CD4-positive, alpha-beta T cell treated with Interleukin-17A for 1 hour (primary cell): ENCODE results near the gene CCDC15.
"Not testable (repeated sequence)": the region's sequence is repeated elsewhere in the genome, so short reads cannot be mapped to it uniquely, and the experiment has no call there.

ENCODE experiments used
- DNase-seq: peaks from one replicate; pipeline ENCODE4 v3.0.0-alpha.2; 2020

The CCDC15 gene

DNA sequence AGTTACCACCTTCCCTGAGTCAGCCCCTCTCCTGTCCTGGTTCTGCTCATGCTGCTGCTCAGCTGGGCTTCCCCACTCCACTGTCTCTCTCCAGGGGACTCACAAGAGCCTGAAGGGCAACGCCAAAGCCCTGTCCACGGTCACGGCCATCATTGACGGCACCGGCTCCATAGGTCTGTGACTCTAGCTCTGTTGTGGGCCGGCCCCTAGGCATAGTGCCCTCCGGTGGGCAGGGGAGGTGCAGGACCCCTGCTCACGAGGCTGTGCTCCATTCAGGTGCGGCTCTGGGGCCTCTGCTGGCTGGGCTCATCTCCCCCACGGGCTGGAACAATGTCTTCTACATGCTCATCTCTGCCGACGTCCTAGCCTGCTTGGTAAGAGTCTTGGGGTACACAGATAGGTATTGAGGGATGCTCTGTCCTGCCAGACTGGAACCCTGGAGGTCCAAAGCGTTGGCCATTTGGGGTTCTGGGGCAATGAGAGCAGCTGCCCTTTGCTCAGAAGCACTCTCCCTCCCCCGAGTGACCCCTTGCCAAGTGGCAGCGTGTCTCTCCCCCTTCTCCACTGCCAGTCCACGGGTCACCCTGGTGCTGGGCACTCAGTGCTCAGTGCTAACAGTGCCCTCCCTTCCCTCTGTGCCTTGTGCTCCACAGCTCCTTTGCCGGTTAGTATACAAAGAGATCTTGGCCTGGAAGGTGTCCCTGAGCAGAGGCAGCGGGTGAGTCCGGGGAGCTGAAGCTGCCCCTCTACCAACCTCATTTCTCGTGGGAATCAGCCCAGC, 131.5 kb downstream of the CCDC15 start:
- DNase-seq: no peak

DNA sequence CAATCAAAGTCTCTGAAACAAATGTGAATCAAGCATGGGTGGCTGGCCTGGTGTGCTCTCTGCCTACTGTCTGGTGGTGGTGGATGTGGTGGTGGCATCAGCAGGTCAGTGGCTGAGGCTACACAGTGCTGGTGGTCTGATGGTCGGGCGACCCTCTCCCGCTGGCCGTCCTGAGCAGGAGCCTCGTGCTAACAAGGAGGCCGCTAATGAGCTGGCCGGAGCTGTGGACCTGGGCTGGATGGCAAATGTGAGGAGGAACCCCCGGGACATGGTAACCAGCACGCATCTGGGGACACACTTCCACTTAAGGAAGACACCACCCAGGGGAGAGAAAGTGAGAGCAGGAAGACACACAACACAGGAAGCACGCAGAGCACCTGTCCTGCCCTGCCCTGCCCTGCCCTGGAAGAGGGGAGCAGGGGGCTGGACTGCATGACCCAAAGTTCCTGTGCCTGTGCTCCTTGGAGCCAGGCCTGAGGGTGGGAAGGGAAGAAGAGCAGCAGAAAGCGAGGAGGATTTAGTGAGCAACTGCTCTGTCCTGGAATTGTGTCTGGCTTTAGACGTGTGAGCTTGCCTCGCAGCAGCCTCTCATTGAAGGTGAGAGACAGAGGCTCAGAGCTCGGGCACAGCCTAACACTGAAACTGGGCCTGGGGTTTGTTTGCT, 132.8 kb downstream of the CCDC15 start:
- no peak for DNase-seq

DNA sequence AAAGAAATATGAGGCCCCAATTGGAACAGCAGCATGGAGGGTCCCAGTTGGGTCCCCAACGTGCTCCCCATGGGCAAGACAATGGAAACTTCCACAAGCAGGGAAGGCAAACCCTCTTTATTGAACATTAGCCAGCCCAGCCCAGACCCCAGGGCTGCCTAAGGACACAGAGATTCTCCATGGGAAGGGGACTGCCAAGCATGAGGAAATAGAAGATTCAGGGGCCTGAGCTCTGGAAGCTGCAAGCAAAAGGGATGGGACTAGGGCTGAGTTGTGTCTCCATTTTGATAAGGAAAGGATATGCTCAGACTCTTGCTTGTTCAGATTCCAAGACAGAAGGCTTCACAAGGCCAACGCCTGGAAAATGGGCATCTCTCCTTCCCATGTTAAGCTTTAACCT, 134.1 kb downstream of the CCDC15 start:
- DNase-seq: no peak

DNA sequence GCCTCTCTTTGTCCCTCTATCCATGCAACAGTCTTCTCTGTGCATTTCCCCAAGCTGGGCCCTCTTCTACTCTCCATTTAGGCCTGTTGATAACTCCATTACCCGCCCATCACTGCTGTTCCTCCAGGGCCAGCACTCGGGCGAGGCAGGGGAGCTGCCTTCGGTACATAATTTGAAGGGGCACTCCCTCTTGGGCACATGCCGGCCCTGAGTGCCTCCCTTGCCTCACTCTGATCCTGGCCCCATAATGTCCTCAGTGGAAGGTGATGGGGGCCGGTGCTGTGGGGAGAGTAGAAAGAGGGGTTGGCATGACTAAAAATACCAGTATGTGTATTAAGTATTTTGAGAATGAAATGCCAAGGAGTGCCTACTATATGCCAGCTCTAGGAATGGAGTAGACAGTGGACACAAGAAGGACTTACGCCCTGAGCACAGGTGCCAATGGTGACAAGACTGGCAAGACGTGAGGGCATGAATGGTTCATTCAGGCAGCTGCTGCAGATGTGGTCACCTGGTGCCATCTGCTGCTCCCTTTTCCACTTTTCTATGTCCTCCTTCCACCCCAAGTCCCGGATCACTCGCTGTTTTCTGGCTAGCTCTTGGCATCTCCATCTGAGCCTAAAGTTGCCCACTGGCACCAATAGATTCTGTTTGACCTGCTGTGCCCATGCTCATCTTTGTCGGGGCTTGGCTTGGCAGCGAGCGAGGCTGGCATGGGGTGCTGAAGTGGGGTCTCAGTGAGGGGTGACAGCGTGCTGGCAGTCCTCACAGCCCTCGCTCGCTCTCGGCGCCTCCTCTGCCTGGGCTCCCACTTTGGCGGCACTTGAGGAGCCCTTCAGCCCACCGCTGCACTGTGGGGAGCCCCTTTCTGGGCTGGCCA, 134.8 kb downstream of the CCDC15 start:
- no peak for DNase-seq

DNA sequence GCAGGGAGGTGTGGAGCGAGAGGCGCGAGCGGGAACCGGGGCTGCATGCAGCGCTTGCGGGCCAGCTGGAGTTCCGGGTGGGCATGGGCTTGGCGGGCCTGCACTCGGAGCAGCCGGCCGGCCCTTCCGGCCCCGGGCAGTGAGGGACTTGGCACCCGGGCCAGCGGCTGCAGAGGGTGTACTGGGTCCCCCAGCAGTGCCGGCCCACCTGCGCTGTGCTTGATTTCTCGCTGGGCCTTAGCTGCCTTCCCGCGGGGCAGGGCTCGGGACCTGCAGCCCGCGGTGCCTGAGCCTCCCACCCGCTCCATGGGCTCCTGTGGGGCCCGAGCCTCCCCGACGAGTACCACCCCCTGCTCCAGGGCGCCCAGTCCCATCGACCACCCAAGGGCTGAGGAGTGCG, 135.5 kb downstream of the CCDC15 start:
- DNase-seq: not testable (repeated sequence)

DNA sequence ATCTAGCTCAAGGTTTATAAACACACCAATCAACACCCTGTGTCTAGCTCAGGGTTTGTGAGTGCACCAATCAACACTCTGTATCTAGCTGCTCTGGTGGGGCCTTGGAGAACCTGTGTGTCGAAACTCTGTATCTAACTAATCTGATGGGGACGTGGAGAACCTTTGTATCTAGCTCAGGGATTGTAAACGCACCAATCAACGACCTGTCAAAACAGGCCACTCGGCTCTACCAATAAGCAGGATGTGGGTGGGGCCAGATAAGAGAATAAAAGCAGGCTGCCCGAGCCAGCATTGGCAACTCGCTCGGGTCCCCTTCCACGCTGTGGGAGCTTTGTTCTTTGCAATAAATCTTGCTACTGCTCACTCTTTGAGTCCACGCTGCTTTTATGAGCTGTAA, 136.1 kb downstream of the CCDC15 start:
- DNase-seq: not testable (repeated sequence)

DNA sequence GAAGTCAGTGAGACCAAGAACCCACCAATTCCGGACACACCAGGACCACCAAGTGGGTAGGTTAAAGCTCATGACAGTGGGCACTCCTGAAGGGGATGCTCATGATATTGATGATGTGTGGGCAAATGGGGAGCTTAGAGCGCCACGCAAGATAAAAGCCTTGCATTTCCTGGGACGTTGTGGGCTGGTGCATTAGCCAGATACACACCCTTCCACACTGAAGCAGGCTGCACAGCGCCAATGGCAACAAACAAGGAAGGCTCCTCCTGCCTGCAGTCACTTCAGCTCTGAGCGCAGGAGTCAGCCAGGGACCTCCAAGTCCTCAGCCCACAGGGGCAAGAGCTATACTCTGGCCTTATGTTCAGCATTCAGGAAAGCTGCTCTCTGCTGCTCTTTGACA, 136.8 kb downstream of the CCDC15 start:
- DNase-seq: no peak
